Amygdala (tissue), 56 donors: Measurements from ENCODE around the gene PRAMEF33.
"Not testable (repeated sequence)": the region's sequence is repeated elsewhere in the genome, so short reads cannot be mapped to it uniquely, and the experiment has no call there.

Experiments used
- DNase-seq, 56 donors: peaks; one replicate each; lab custom pipeline; 2025; lab: John Stamatoyannopoulos, UW

The PRAMEF33 gene, protein sequence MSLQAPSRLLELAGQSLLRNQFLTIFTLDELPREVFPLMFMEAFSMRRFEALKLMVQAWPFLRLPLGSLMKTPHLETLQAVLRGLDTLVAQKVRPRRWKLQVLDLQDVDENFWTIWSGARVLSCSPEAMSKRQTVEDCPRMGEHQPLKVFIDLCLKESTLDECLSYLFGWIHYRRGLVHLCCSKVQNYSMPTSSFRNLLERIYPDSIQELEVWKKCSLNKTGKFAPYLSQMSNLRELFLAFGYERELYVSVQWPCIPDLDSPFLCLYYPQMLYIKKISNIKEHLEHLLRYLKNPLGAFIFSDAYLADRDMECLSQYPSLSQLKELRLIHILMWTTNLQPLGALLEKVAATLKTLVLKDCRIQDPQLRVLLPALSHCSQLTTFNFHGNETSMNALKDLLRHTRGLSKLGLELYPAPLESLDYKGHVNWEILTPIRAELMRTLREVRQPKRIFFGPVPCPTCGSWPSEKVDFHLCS

DNA sequence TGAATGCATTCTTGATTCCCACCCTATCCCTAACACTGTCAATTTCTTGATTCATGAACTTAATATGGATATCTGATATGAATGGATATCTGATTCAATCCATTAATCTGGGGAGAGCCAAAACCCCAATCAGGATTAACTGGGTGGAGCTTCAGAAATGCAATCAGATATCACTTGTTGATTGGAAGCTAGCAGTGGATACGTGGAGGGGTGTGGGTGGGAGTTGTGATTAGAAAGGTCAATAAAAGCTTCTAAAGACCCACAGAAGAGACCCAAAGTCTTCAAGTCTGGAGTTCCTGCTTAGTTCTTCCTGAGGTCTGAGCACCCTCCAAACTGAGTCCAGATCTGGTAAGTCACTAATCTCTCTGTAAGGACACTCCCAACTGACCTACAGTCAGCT lies at the start of gene PRAMEF33:
Gene PRAMEF33, plus strand, starts transcription at position 301 of the 400 bp plus-strand sequence. CDS start 2,416 bp downstream, outside the sequence.
- not testable (repeated sequence) for DNase-seq

DNA sequence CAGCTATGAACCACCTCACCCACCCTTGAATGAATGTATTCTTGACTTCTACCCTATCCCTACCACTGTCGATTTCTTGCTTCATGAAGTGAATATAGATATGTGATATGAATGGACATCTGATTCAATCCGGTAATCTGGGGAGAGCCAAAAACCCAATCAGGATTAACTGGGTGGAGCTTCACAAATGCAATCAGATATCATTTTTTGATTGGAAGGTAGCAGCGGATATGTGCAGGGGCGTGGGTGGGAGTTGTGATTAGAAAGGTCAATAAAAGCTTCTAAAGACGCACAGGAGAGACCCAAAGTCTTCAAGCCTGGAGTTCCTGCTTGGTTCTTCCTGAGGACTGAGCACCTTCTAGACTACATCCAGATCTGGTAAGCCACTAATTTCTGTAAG lies 49.4 kb upstream of the PRAMEF33 start, which contains the start of gene PRAMEF5:
Gene PRAMEF5, plus strand, starts transcription at position 301 of the 400 bp plus-strand sequence. CDS start 5,071 bp downstream, outside the sequence.
- not testable (repeated sequence) for DNase-seq

DNA sequence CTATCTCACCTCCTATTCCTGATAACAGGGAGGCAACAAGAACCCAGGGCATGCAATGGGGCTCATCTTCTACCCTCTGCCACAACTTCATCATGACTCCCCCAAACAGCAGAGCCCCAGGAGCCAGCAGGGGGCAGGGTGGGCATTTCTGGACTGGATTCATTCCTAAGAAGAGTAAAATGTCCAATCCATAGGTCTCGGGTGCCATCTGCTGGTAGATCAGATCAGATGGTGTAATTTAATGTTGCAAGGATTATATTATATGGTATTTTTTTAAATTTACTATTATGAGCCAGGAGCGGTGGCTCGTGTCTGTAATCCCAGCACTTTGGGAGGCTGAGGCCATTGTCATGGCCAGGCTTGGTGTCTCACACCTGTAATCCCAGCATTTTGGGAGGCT lies 38.2 kb upstream of the PRAMEF33 start:
- not testable (repeated sequence) for DNase-seq

DNA sequence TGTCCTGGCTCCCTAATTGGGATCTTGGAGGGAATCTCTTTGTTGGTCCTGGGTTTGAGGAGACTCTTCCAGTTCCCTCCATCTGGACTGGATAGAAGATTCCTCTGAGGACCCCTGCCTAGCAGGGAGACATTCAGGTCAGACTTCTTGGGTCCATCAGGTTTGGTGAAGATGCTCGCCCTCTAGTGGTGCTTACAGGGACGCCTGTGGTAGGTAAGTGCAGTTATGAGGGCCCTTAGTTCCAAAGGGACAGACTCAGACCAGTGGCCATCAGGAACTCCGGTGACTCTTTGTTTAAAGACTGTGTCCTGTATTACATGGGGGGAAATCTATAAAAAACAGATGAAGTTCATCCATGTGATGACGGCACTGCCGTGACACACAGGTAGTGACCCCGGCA lies 26.3 kb upstream of the PRAMEF33 start:
- DNase-seq = not testable (repeated sequence)

DNA sequence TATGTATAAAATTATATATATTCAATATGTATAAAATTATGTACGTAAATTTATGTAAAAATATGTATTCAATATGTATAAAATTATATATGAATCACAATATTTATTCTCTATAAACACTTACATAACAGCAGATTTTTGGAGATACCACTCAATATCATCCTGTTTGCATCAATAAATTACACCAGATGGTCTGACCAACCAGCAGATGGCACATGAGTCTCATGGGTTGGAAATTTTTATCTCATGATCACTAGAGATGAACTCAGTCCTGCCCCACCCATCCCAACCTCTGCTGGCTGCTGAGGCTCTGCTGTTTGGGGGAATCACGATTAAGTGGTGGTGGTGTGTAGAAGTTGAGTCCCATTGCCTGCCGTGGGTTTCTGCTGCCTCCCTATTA lies 23.7 kb upstream of the PRAMEF33 start:
- not testable (repeated sequence) for DNase-seq

DNA sequence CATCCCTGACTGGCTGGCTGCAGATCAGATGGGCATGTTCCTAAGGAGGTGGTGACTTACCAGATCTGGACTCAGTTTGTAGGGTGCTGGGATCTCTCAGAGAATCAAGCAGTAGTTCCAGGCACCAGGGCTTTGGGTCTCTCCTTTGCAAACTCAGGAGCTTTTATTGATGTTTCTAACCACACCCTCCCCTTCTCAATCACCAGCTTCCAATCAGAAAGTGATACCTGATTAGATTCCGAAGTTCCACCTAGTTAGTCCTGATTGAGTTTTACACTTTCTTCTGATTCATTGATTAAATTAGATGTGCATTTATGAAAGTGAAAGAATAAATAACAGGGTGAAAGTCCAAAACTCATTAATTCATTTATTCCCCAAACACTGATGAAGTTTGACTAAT lies 18.3 kb upstream of the PRAMEF33 start, which contains the start of gene PRAMEF8:
Gene PRAMEF8, minus strand, starts transcription at position 101 of the 400 bp plus-strand sequence. CDS start 1,046 bp downstream, outside the sequence.
- DNase-seq = not testable (repeated sequence)

DNA sequence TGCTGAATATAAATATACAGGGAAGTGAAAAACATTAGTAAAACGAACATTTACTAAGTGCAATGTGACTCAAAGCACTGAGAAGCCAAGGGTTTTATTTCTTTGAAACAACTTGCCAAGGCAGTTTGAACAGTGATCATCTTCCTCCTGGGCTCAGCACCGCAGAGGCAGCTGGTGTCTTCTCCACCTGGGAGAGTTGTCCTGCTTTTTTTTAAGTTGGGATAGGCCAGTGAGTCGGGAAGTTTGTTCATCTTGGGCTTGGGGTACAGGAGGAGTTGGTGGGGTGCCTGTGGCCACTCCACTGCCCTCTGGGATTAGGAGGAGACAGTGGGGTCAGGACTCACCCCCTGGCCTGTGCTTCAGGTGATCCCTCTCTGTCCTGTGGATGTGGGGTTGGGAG lies 14.3 kb upstream of the PRAMEF33 start:
- DNase-seq = not testable (repeated sequence)

DNA sequence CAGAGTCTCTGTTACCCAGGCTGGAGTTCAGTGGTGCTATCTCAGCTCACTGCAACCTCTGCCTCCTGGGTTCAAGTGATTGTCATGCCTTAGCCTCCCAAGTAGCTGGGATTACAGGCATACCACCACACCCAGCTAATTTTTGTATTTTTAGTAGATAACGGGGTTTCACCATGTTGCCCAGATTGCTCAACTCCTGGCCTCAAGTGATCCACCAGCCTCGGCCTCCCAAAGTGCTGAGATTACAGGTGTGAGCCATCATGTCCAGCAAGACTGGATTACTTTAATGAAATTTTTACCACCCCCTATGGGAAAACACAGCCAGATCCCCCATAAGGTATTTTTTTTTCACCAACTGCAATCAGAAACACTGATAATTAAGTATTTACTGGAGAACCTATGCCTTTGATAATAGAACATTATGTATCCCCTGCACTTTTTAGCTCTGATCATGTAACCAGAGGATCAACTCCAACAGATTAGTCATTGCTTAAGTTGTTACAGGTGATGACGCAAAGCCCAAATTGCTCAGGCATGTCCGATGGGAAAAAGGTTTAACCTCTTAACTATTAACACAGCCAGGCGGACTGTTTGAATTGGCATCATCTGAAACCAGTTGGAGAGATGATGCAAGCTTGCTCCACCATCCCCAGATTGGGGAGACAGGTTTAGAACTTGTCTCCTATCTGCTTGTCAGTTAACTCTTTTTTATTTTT lies 6.0 kb upstream of the PRAMEF33 start:
- DNase-seq = not testable (repeated sequence)

DNA sequence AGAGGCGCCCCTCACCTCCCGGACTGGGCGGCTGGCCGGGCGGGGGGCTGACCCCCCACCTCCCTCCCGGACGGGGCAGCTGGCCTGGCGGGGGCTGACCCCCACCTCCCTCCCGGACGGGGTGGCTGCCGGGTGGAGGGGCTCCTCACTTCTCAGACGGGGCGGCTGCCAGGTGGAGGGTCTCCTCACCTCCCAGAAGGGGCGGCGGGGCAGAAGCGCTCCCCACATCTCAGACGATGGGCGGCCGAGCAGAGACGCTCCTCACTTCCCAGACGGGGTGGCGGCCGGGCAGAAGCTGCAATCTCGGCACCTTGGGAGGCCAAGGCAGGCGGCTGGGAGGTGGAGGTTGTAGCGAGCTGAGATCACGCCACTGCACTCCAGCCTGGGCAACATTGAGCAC lies 4.6 kb upstream of the PRAMEF33 start:
- DNase-seq = not testable (repeated sequence)

DNA sequence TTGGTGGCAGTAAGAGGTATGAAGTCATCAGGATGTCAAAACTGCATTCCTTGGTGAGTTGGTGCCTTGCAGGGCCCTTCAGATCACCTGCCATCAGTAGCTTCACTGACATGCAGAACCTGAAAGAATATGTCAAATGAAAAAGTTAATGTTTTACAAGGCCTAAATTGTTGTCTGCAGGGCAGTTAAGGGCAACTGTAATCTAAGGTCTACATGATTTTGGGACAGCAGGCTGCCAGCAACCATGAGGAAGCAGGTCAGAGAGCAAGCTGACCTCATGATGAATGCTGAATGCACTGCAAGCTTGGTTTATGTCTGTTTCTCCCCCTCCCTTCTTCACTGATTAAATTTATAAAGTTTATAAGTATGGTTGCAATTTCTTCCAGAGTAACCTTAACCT lies 1.1 kb upstream of the PRAMEF33 start:
- not testable (repeated sequence) for DNase-seq

DNA sequence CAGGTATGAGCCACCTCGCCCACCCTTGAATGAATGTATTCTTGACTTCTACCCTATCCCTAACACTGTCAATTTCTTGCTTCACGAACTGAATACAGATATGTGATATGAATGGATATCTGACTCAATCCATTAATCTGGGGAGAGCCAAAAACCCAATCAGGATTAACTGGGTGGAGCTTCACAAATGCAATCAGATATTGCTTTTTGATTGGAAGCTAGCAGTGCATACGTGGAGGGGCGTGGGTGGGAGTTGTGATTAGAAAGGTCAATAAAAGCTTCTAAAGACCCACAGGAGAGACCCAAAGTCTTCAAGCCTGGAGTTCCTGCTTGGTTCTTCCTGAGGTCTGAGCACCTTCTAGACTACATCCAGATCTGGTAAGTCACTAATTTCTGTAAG lies 11.9 kb downstream of the PRAMEF33 start, which contains the start of gene PRAMEF15:
Gene PRAMEF15, plus strand, starts transcription at position 301 of the 400 bp plus-strand sequence. CDS start 2,827 bp downstream, outside the sequence.
- DNase-seq = not testable (repeated sequence)

DNA sequence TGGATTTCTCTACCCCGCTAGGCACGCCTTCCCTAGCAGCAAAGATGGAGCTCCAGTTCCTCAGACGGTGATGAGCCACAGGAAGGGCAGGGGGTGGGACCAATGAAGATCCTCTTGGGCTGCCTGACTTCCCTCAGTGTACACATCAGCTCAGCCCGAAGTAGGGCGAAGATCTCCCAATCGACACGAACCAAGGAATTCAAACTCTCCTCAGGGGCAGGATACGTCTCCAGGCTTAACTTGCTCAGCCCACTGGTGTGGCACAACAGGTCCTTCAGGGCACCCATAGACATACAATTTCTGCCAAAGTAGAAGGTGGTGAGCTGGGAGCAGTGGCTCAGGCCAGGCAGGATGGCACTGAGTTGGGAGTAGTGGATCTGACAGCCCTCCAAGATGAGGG lies 39.2 kb downstream of the PRAMEF33 start:
- DNase-seq = not testable (repeated sequence)

DNA sequence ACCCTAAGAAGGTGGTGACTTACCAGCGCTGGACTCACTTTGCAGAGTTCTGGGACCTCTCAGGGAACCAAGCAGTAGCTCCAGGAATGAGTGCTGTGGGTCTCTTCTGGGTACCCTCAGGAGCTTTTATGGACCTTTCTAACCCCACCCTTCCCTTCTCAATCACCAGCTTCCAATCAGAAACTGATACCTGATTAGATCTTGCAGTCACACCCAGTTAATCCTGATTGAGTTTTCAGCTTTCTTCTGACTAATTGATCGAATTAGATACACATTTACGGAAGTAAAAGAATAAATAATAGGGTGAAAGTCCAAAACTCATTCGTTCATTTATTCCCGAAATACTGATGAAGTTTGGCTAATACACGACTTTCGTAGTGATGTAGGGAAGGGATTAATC lies 43.7 kb downstream of the PRAMEF33 start, which contains the start of gene PRAMEF14:
Gene PRAMEF14, minus strand, starts transcription at position 101 of the 400 bp plus-strand sequence. CDS start 1,820 bp downstream, outside the sequence.
- not testable (repeated sequence) for DNase-seq

DNA sequence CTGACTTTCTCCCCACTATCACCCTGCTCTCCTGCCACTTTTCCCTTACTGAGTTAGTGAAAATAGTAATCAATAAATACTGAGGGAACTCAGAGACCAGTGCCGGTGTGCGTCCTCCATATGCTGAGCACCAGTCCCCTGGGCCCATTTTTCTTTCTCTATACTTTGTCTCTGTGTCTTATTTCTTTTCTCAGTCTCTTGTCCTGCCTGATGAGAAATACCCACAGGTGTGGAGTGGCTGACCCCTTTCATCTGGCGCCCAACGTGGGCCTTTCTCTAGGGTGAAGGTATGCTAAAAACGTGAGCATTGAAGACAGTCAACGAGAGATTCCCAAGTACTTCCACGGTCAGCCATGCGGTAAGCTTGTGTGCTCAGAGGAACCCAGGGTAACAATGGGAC lies 50.1 kb downstream of the PRAMEF33 start:
- not testable (repeated sequence) for DNase-seq

DNA sequence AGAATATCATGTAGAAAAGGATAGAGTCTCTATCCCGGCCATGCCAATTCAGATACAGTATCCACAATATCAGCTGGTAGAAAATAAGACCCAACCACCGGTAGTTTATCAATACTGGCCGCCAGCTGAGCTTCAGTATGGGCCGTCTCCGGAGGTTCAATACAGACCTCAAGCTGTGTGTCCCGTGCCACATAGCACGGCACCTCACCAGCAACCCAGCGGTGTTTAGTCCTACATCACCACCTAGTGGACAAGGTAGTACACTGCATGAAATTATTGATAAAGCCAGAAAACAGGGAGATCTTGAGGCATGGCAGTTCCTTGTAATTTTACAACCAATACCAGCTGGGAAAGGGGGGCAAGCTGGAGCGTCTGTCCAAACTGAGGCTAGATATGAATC lies 51.1 kb downstream of the PRAMEF33 start:
- not testable (repeated sequence) for DNase-seq

DNA sequence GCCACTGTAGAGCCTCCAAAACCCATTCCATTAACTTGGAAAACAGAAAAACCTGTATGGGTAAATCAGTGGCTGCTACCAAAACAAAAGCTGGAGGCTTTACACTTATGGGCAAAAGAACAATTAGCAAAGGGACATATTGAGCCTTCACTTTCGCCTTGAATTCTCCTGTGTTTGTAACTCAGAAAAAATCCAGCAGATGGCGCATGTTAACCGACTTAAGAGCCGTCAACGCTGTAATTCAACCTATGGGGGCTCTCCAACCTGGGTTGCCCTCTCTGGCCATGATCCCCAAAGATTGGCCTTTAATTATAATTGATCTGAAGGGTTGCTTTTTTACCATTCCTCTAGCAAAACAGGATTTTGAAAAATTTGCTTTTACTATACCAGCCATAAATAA lies 53.4 kb downstream of the PRAMEF33 start:
- peak in 8 of 56 donors; percentile 1 to 54 (median 6) for DNase-seq
